ENCODE measurements around the gene ALOX5AP.
A peak's percentile ranks its signal among the peaks of the same experiment; 100 is the strongest.

ALOX5AP gene

GRCh38 chr13:30742901-30743300, 7.6 kb downstream of the ALOX5AP start:
- H3K4me3 ChIP-seq (ENCODE audit: low read depth, low read length) = no peak overlapping the region
- no peak for DNase-seq (ENCODE audit: low read depth)
- TF ChIP-seq, protein P1, sequence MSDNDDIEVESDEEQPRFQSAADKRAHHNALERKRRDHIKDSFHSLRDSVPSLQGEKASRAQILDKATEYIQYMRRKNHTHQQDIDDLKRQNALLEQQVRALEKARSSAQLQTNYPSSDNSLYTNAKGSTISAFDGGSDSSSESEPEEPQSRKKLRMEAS (IDR thresholded peaks at IDR 0.05; ENCODE audit: low read depth, low read length) = no peak
- TF ChIP-seq POLR2A (IDR thresholded peaks at IDR 0.05; ENCODE audit: extremely low read depth, insufficient read length) (no peak), MYC (IDR thresholded peaks at IDR 0.05; ENCODE audit: low read depth, low read length) (no peak), CTCF (IDR thresholded peaks at IDR 0.05; ENCODE audit: low read depth, low read length) (no peak)

DNA sequence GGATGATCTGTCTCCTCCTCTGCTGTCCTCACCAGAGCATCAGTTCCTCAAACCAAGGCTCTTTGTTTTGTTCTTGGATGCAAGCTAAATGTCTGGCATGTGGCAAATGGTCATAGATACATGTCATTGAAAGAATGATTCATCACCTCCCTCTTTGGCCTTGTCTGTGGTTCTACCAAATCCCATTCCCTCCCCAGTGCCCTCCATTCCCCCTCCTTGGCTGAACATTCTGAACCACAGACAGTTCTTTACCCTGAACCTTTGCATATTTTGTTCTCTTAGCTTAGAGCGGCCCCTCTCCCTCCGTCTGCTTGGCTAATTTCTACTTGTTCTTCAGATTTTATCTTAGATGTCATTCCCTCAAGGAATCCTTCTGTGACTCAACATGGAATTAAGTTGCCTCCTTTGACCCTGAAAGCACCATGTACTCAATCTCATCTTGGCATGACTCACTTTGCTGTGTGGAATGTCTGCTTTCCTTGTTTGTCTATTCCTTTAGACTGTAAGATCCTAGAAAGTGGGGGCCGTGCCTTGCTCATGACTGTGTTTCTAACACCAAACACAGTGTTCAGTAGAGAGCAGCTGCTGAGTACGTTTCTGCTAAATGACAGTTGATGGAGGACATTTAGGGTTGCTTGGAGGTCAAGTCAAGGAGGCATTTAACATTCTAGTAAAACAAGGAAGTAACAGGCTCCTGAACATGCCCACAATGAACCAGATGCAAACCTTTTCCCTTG, 8.1 kb downstream of the ALOX5AP start:
- TF ChIP-seq MYC (IDR thresholded peaks at IDR 0.05; ENCODE audit: low read depth, low read length) (0 out of 2 replicates have a peak, but pooled peaks have one; percentile 34), CTCF (IDR thresholded peaks at IDR 0.05; ENCODE audit: low read depth, low read length) (no peak), POLR2A (IDR thresholded peaks at IDR 0.05; ENCODE audit: extremely low read depth, insufficient read length) (no peak)
- TF ChIP-seq, protein P1 (IDR thresholded peaks at IDR 0.05; ENCODE audit: low read depth, low read length) = peak; percentile 35; the same call in 1 of the 2 replicates
- H3K4me3 ChIP-seq (ENCODE audit: low read depth, low read length) = no peak overlapping the region
- peak; percentile 73 for DNase-seq (ENCODE audit: low read depth)

DNA sequence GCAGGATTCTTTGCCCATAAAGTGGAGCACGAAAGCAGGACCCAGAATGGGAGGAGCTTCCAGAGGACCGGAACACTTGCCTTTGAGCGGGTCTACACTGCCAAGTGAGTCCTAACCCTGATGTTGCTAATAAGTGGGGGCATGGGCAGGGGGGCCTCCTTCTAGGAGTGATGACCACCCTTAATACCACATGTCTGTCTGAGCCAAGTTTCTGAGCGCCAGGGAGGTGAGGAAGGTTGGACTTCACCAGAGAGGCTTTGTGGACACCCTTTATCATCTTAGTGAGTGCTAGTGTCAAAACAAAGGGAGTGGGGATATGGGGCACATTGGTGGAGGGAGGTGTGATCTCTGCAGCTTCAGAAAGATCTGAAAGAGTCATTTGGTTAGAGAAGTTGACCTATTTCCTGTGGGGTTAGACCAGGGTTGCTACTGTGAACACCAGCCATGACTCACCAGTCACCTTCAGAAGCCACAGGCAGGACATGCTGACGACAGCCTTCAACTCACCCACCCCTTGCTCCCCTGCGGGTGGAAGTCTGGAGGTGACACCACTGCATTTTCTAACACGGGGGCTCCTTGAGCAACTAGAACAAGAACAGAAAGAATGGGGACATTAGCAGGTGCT, 8.8 kb downstream of the ALOX5AP start:
- DNase-seq (ENCODE audit: low read depth) = peak; percentile 90
- TF ChIP-seq CTCF (IDR thresholded peaks at IDR 0.05; ENCODE audit: low read depth, low read length) = no peak
- TF ChIP-seq POLR2A (IDR thresholded peaks at IDR 0.05; ENCODE audit: extremely low read depth, insufficient read length) = no peak
- TF ChIP-seq, protein P1 (IDR thresholded peaks at IDR 0.05; ENCODE audit: low read depth, low read length) = no peak; the same call in 1 of the 2 replicates
- no peak for TF ChIP-seq MYC (IDR thresholded peaks at IDR 0.05; ENCODE audit: low read depth, low read length)
- H3K4me3 ChIP-seq (ENCODE audit: low read depth, low read length) = no peak overlapping the region

GRCh38 chr13:30744681-30745077, 9.3 kb downstream of the ALOX5AP start:
- DNase-seq (ENCODE audit: low read depth) = no peak
- no peak overlapping the region for H3K4me3 ChIP-seq (ENCODE audit: low read depth, low read length)
- no peak for TF ChIP-seq POLR2A (IDR thresholded peaks at IDR 0.05; ENCODE audit: extremely low read depth, insufficient read length)
- TF ChIP-seq, protein P1 (IDR thresholded peaks at IDR 0.05; ENCODE audit: low read depth, low read length) = no peak
- no peak for TF ChIP-seq CTCF (IDR thresholded peaks at IDR 0.05; ENCODE audit: low read depth, low read length)
- TF ChIP-seq MYC (IDR thresholded peaks at IDR 0.05; ENCODE audit: low read depth, low read length) = no peak

- no peak overlapping the region for H3K4me3 ChIP-seq (ENCODE audit: low read depth, low read length)
- DNase-seq (ENCODE audit: low read depth) = peak; percentile 66
- no peak for TF ChIP-seq POLR2A (IDR thresholded peaks at IDR 0.05; ENCODE audit: extremely low read depth, insufficient read length)
- peak; percentile 40; the same call in 1 of the 2 replicates for TF ChIP-seq MYC (IDR thresholded peaks at IDR 0.05; ENCODE audit: low read depth, low read length)
Measured at GRCh38 chr13:30745906-30746686, 10.8 kb downstream of the ALOX5AP start.

Measured in NB4 (cell line).